ENCODE measurements around the gene ADCK1. TPM values are rescaled to one million over a fixed set of nuclear protein-coding genes. Genes with fewer than 3 reads are reported as not detected.

The ADCK1 gene
- total RNA-seq, 4 donors from 2014 or later = 6.0 to 16.0 (median 9.0) TPM

GRCh38 chr14:77889971-77890442, 90.1 kb downstream of the ADCK1 start:
- Histone ChIP-seq H3K27me3 (no peaks in the 10 kb centered on the region), H3K4me1 (no peaks in the 10 kb centered on the region), H3K36me3 (peaks cover 22% of the 10 kb centered on the region), H3K4me3 (no peak overlapping the region), H3K9me3 (no peaks in the 10 kb centered on the region), H3K27ac (no peak overlapping the region)
- WGBS = 86% methylated on average over 3 of the region's 3 CpGs
- TF ChIP-seq CTCF (IDR thresholded peaks at IDR 0.05) (no peak), EP300 (IDR thresholded peaks at IDR 0.05) (no peak), POLR2AphosphoS5 (IDR thresholded peaks at IDR 0.05) (no peak), POLR2A (IDR thresholded peaks at IDR 0.05) (no peak)
- no peak for DNase-seq (ENCODE audit: low spot score in 2 of 2)

GRCh38 chr14:77890873-77891272, 91.0 kb downstream of the ADCK1 start:
- H3K4me1 ChIP-seq = no peaks in the 10 kb centered on the region
- no peaks in the 10 kb centered on the region for H3K27me3 ChIP-seq
- no peak for TF ChIP-seq CTCF (IDR thresholded peaks at IDR 0.05)
- TF ChIP-seq POLR2A (IDR thresholded peaks at IDR 0.05) = no peak
- no peak for TF ChIP-seq EP300 (IDR thresholded peaks at IDR 0.05)
- no peak for TF ChIP-seq POLR2AphosphoS5 (IDR thresholded peaks at IDR 0.05)
- H3K36me3 ChIP-seq = peaks cover 22% of the 10 kb centered on the region
- H3K27ac ChIP-seq = no peak overlapping the region
- DNase-seq (ENCODE audit: low spot score in 2 of 2) = no peak
- 82% methylated on average over 4 of the region's 4 CpGs for WGBS
- no peaks in the 10 kb centered on the region for H3K9me3 ChIP-seq
- no peak overlapping the region for H3K4me3 ChIP-seq

GRCh38 chr14:77892381-77892871, 92.5 kb downstream of the ADCK1 start:
- WGBS = 91% methylated on average over 4 of the region's 4 CpGs
- TF ChIP-seq POLR2AphosphoS5 (IDR thresholded peaks at IDR 0.05) (no peak), CTCF (IDR thresholded peaks at IDR 0.05) (no peak), POLR2A (IDR thresholded peaks at IDR 0.05) (no peak), EP300 (IDR thresholded peaks at IDR 0.05) (no peak)
- no peak for DNase-seq (ENCODE audit: low spot score in 2 of 2)
- H3K4me1 ChIP-seq = no peaks in the 10 kb centered on the region
- H3K4me3 ChIP-seq = no peak overlapping the region
- H3K9me3 ChIP-seq = no peaks in the 10 kb centered on the region
- H3K27ac ChIP-seq = no peak overlapping the region
- H3K27me3 ChIP-seq = no peaks in the 10 kb centered on the region
- H3K36me3 ChIP-seq = peaks cover 16% of the 10 kb centered on the region

- no peaks in the 10 kb centered on the region for H3K4me1 ChIP-seq
- TF ChIP-seq CTCF (IDR thresholded peaks at IDR 0.05) (no peak), POLR2A (IDR thresholded peaks at IDR 0.05) (no peak), POLR2AphosphoS5 (IDR thresholded peaks at IDR 0.05) (no peak), EP300 (IDR thresholded peaks at IDR 0.05) (no peak)
- no peaks in the 10 kb centered on the region for H3K27me3 ChIP-seq
- no peak overlapping the region for H3K4me3 ChIP-seq
- peaks cover 10% of the 10 kb centered on the region for H3K36me3 ChIP-seq
- 95% methylated on average over 5 of the region's 5 CpGs for WGBS
- no peaks in the 10 kb centered on the region for H3K9me3 ChIP-seq
- DNase-seq (ENCODE audit: low spot score in 2 of 2) = no peak
- no peak overlapping the region for H3K27ac ChIP-seq
These were observed 93.1 kb downstream of the ADCK1 start for GRCh38 chr14:77892890-77893484.

- TF ChIP-seq POLR2AphosphoS5 (IDR thresholded peaks at IDR 0.05) (no peak), POLR2A (IDR thresholded peaks at IDR 0.05) (no peak), CTCF (IDR thresholded peaks at IDR 0.05) (no peak), EP300 (IDR thresholded peaks at IDR 0.05) (no peak)
These were observed 97.5 kb downstream of the ADCK1 start for GRCh38 chr14:77897374-77897773.

More at GRCh38 chr14:77897374-77897773, 97.5 kb downstream of the ADCK1 start:
- WGBS = 75% methylated on average over 2 of the region's 2 CpGs
- H3K9me3 ChIP-seq = no peaks in the 10 kb centered on the region
- no peak overlapping the region for H3K27ac ChIP-seq
- peaks cover 5% of the 10 kb centered on the region for H3K36me3 ChIP-seq
- no peaks in the 10 kb centered on the region for H3K4me1 ChIP-seq
- peak in 1 of 2 donors; percentile 13 for DNase-seq (ENCODE audit: low spot score in 2 of 2)
- no peak overlapping the region for H3K4me3 ChIP-seq
- no peaks in the 10 kb centered on the region for H3K27me3 ChIP-seq

Data from suprapubic skin (tissue), 4 donors.